Liver (tissue), 9 donors: ENCODE data around the gene ERMN. TPM values are rescaled to one million over a fixed set of nuclear protein-coding genes. Genes with fewer than 3 reads are reported as not detected.

Experiments used
- DNase-seq: peaks from one replicate; pipeline ENCODE4 v3.0.0-alpha.2; 2017; ENCODE audit warnings: low spot score
- H3K27ac ChIP-seq, 2 donors: one replicate each; pipeline ENCODE4 v1.7.0; 2013; ENCODE audit warnings: inconsistent platforms in 2 of 2, low read length in 2 of 2, control low read depth in 1 of 2, low read depth in 1 of 2, mild to moderate bottlenecking in 1 of 2
- H3K27me3 ChIP-seq, 4 donors: one replicate each; pipeline versions ENCODE4 v1.6.1 to v1.7.0; 2013; ENCODE audit warnings: low read length in 3 of 4, inconsistent platforms in 1 of 4, mild to moderate bottlenecking in 1 of 4, moderate library complexity in 1 of 4; ENCODE audit not compliant: control insufficient read depth in 4 of 4, insufficient read depth in 4 of 4
- H3K36me3 ChIP-seq, 4 donors: one replicate each; pipeline versions ENCODE4 v1.6.1 to v1.7.0; 2013; ENCODE audit warnings: low read length in 3 of 4, mild to moderate bottlenecking in 3 of 4, low read depth in 1 of 4, moderate library complexity in 1 of 4; ENCODE audit not compliant: control insufficient read depth in 4 of 4, insufficient read depth in 3 of 4
- H3K4me1 ChIP-seq, 4 donors: one replicate each; pipeline versions ENCODE4 v1.6.1 to v1.7.0; 2013; ENCODE audit warnings: low read length in 3 of 4, mild to moderate bottlenecking in 3 of 4, moderate library complexity in 1 of 4; ENCODE audit not compliant: control insufficient read depth in 4 of 4, insufficient read depth in 4 of 4
- H3K4me3 ChIP-seq, 3 donors: one replicate each; pipeline versions ENCODE4 v1.6.1 to v1.7.0; 2013; ENCODE audit warnings: low read length in 3 of 3, control low read depth in 1 of 3, low read depth in 1 of 3, mild to moderate bottlenecking in 1 of 3
- H3K9ac ChIP-seq, 2 donors: one replicate each; pipeline ENCODE4 v1.7.0; 2013; ENCODE audit warnings: low read length in 2 of 2, mild to moderate bottlenecking in 2 of 2, moderate library complexity in 2 of 2, control low read depth in 1 of 2, low read depth in 1 of 2
- H3K9me3 ChIP-seq, 4 donors: one replicate each; pipeline versions ENCODE4 v1.6.1 to v1.7.0; 2013; ENCODE audit warnings: low read length in 3 of 4; ENCODE audit not compliant: control insufficient read depth in 4 of 4
- ATF3 ChIP-seq: IDR thresholded peaks from 2 replicates; pipeline ENCODE4 v1.6.1; 2016; ENCODE audit warnings: antibody characterized with exemption
- CTCF ChIP-seq: fragments of 150-350 bp; IDR thresholded peaks from 2 replicates; pipeline ENCODE4 v1.5.1; 2017; ENCODE audit warnings: improper control_type of control experiment, low read depth, low read length; ENCODE audit not compliant: missing input control
- FOXA1 ChIP-seq: IDR thresholded peaks from 2 replicates; pipeline ENCODE4 v1.6.1; 2016; ENCODE audit warnings: antibody characterized with exemption
- FOXA2 ChIP-seq: IDR thresholded peaks from 2 replicates; pipeline ENCODE4 v1.6.1; 2016; ENCODE audit warnings: antibody characterized with exemption
- GABPA ChIP-seq, 2 donors: IDR thresholded peaks in 1 of 2; conservative IDR thresholded peaks in 1 of 2; 2 replicates each; pipeline ENCODE4 v1.6.1; 2016; ENCODE audit warnings: antibody characterized with exemption in 2 of 2, mild to moderate bottlenecking in 1 of 2, moderate library complexity in 1 of 2
- HNF4A ChIP-seq, 2 donors: conservative IDR thresholded peaks; 2 replicates each; pipeline ENCODE4 v1.6.1; 2016; ENCODE audit warnings: antibody characterized with exemption in 2 of 2, mild to moderate bottlenecking in 2 of 2
- HNF4G ChIP-seq: IDR thresholded peaks from 2 replicates; pipeline ENCODE4 v1.6.1; 2016; ENCODE audit warnings: antibody characterized with exemption
- JUND ChIP-seq, 2 donors: IDR thresholded peaks; 2 replicates each; pipeline ENCODE4 v1.6.1; 2016; ENCODE audit warnings: antibody characterized with exemption in 2 of 2
- MAX ChIP-seq: IDR thresholded peaks from 2 replicates; pipeline ENCODE4 v1.6.1; 2016; ENCODE audit warnings: antibody characterized with exemption
- RAD21 ChIP-seq, 2 donors: IDR thresholded peaks; 2 replicates each; pipeline ENCODE4 v1.6.1; 2016; ENCODE audit warnings: antibody characterized with exemption in 2 of 2, mild to moderate bottlenecking in 2 of 2
- REST ChIP-seq: IDR thresholded peaks from 2 replicates; pipeline ENCODE4 v1.6.1; 2016; ENCODE audit warnings: antibody characterized with exemption, mild to moderate bottlenecking
- RXRA ChIP-seq, 2 donors: IDR thresholded peaks; 2 replicates each; pipeline ENCODE4 v1.6.1; 2017 to 2018; ENCODE audit warnings: antibody characterized with exemption in 2 of 2, mild to moderate bottlenecking in 1 of 2
- YY1 ChIP-seq: IDR thresholded peaks from 2 replicates; pipeline ENCODE4 v1.6.1; 2016; ENCODE audit warnings: antibody characterized with exemption, mild to moderate bottlenecking
- ZBTB33 ChIP-seq: IDR thresholded peaks from 2 replicates; pipeline ENCODE4 v1.6.1; 2016; ENCODE audit warnings: antibody characterized with exemption
- WGBS: extraction: QIAGEN DNeasy Blood & Tissue Kit; methylation state at CpG from one replicate; pipeline ENCODE4 v1.1.7; 2013; 5-methylcytosine and 5-hydroxymethylcytosine counted together
- polyA plus RNA-seq, 2 donors: library from polyadenylated mRNA; stranded (reverse) in 1 of 2; unstranded in 1 of 2; fragments of 200-250 nt in 1 of 2; fragments of >200 nt in 1 of 2; fragmentation: Nextera tagmentation in 1 of 2; extraction: Ambion mirVana in 1 of 2; gene quantifications; one replicate each; pipeline versions ENCODE4 v1.2.1 to v1.2.3, GENCODE V29; 2013 to 2015
- total RNA-seq, 2 donors: library from RNA; depleted of rRNA; stranded (reverse); fragments of >200 nt; gene quantifications; one replicate each; pipeline ENCODE4 v1.2.3, GENCODE V29; 2014
- donor health status: healthy.
- donor health status: healthy.
- donor health status: healthy.
- donor health status: healthy.
- donor health status: healthy.

ERMN gene
- total and polyA plus RNA-seq, 4 donors = 0.05 to 0.08 TPM; not detected in 2

- Histone ChIP-seq H3K9me3 (no peaks in the 10 kb centered on the region), H3K4me3 (no peak overlapping the region), H3K4me1 (no peaks in the 10 kb centered on the region), H3K36me3 (no peaks in the 10 kb centered on the region), H3K9ac (no peak overlapping the region), H3K27me3 (no peaks in the 10 kb centered on the region), H3K27ac (no peak overlapping the region)
- WGBS = 93% methylated on average over 4 of the region's 4 CpGs
- TF ChIP-seq YY1 = no peak
- TF ChIP-seq RXRA (IDR thresholded peaks at IDR 0.05) = no peak
- no peak for TF ChIP-seq JUND (IDR thresholded peaks at IDR 0.05)
- TF ChIP-seq ATF3 = no peak
- no peak for TF ChIP-seq HNF4G
- TF ChIP-seq MAX = no peak
- no peak for TF ChIP-seq FOXA1
- TF ChIP-seq RAD21 (IDR thresholded peaks at IDR 0.05) = no peak
- TF ChIP-seq FOXA2 = no peak
- no peak for TF ChIP-seq HNF4A (conservative IDR thresholded peaks at IDR 0.05)
- TF ChIP-seq ZBTB33 = no peak
- no peak for TF ChIP-seq GABPA (IDR thresholded peaks at IDR 0.05 in 1 of 2, conservative IDR thresholded peaks at IDR 0.05 in 1 of 2)
- DNase-seq = no peak
Observed at GRCh38 chr2:157296958-157297357, 28.7 kb downstream of the ERMN start.

- Histone ChIP-seq H3K4me3 (no peak overlapping the region), H3K9me3 (no peaks in the 10 kb centered on the region), H3K4me1 (no peaks in the 10 kb centered on the region), H3K36me3 (no peaks in the 10 kb centered on the region), H3K27me3 (no peaks in the 10 kb centered on the region), H3K27ac (no peak overlapping the region), H3K9ac (no peak overlapping the region)
- WGBS = 57% methylated on average over 1 of the region's 1 CpG
- no peak for DNase-seq
- TF ChIP-seq JUND (IDR thresholded peaks at IDR 0.05) (no peak), RXRA (IDR thresholded peaks at IDR 0.05) (no peak), ZBTB33 (no peak)
Observed at GRCh38 chr2:157296490-157296889, 29.1 kb downstream of the ERMN start.

- no peak for DNase-seq
- Histone ChIP-seq H3K27me3 (no peaks in the 10 kb centered on the region), H3K4me1 (no peaks in the 10 kb centered on the region), H3K9me3 (no peaks in the 10 kb centered on the region), H3K4me3 (no peak overlapping the region), H3K9ac (no peak overlapping the region), H3K27ac (no peak overlapping the region), H3K36me3 (no peaks in the 10 kb centered on the region)
- 93% methylated on average over 5 of the region's 5 CpGs for WGBS
- TF ChIP-seq MAX (no peak), REST (no peak), JUND (IDR thresholded peaks at IDR 0.05) (no peak), ZBTB33 (no peak), RXRA (IDR thresholded peaks at IDR 0.05) (no peak), GABPA (IDR thresholded peaks at IDR 0.05 in 1 of 2, conservative IDR thresholded peaks at IDR 0.05 in 1 of 2) (no peak), CTCF (no peak), ATF3 (no peak)
Observed at GRCh38 chr2:157292853-157293252, 32.8 kb downstream of the ERMN start.
